Loucy (cell line): ENCODE measurements around the gene CNOT4.

Experiments used
- H2AFZ ChIP-seq: fragments of 200-600 bp; sonication (generic); 2 replicates; pipeline ENCODE4 v1.6.0; 2016; ENCODE audit warnings: antibody characterized with exemption, mild to moderate bottlenecking, low read length, moderate library complexity
- H3F3A ChIP-seq: fragments of 200-600 bp; 2 replicates; pipeline ENCODE4 v1.6.0; 2016; ENCODE audit warnings: antibody characterized with exemption, low read depth, mild to moderate bottlenecking
- H3K27me3 ChIP-seq: fragments of 200-600 bp; sonication (generic); 2 replicates; pipeline ENCODE4 v1.6.1; 2014; ENCODE audit warnings: low read length, mild to moderate bottlenecking; ENCODE audit not compliant: insufficient read depth, poor library complexity, severe bottlenecking
- H3K36me3 ChIP-seq: fragments of 200-600 bp; sonication (generic); 2 replicates; pipeline ENCODE4 v1.6.1; 2016; ENCODE audit warnings: low read length; ENCODE audit not compliant: insufficient read depth
- H3K4me1 ChIP-seq: fragments of 200-600 bp; sonication (generic); 2 replicates; pipeline ENCODE4 v1.5.1; 2014; ENCODE audit warnings: low read length, mild to moderate bottlenecking; ENCODE audit not compliant: insufficient read depth, poor library complexity, severe bottlenecking
- H3K4me2 ChIP-seq: fragments of 200-600 bp; sonication (generic); 2 replicates; pipeline ENCODE4 v1.6.0; 2014; ENCODE audit warnings: antibody characterized with exemption, low read length, low read depth, mild to moderate bottlenecking; ENCODE audit not compliant: poor library complexity, severe bottlenecking
- H3K4me3 ChIP-seq: fragments of 200-600 bp; sonication (generic); 2 replicates; pipeline ENCODE4 v1.5.1; 2014; ENCODE audit warnings: low read length, mild to moderate bottlenecking, mixed read lengths; ENCODE audit not compliant: poor library complexity, severe bottlenecking
- H3K79me2 ChIP-seq: fragments of 200-600 bp; sonication (generic); 2 replicates; pipeline ENCODE4 v1.6.1; 2014; ENCODE audit warnings: low read length; ENCODE audit not compliant: insufficient read depth
- H3K9ac ChIP-seq: fragments of 200-600 bp; sonication (generic); 2 replicates; pipeline ENCODE4 v1.6.0; 2014; ENCODE audit warnings: mild to moderate bottlenecking, low read depth, low read length, moderate library complexity; ENCODE audit not compliant: poor library complexity, severe bottlenecking
- H3K9me2 ChIP-seq: fragments of 200-600 bp; sonication (generic); replicated peaks from 2 replicates; pipeline ENCODE4 v1.6.1; 2016; ENCODE audit warnings: low read depth, low read length, mixed read lengths
- H3K9me3 ChIP-seq: fragments of 200-600 bp; sonication (generic); 2 replicates; pipeline ENCODE4 v1.6.1; 2014; ENCODE audit warnings: mild to moderate bottlenecking, antibody characterized with exemption, low read length, low read depth; ENCODE audit not compliant: insufficient read depth
- H4K20me1 ChIP-seq: fragments of 200-600 bp; sonication (generic); 2 replicates; pipeline ENCODE4 v1.6.0; 2014; ENCODE audit warnings: antibody characterized with exemption, low read length, mild to moderate bottlenecking; ENCODE audit not compliant: insufficient read depth, poor library complexity, severe bottlenecking
- CTCF ChIP-seq: fragments of 200-600 bp; sonication (generic); conservative IDR thresholded peaks from 2 replicates; pipeline ENCODE4 v1.5.1; 2014; ENCODE audit warnings: mild to moderate bottlenecking, antibody characterized with exemption, low read length
- EZH2phosphoT487 ChIP-seq: fragments of 200-600 bp; IDR thresholded peaks from 2 replicates; pipeline ENCODE4 v1.6.1; 2018; ENCODE audit warnings: antibody characterized with exemption, mild to moderate bottlenecking, moderate library complexity, borderline replicate concordance

CNOT4 gene

GRCh38 chr7:135317676-135318325 is 192.1 kb downstream of the CNOT4 start:
- Histone ChIP-seq H4K20me1 (no peaks in the 10 kb centered on the region), H3K9ac (no peak overlapping the region), H2AFZ (no peak overlapping the region)

GRCh38 chr7:135316648-135317313 is 193.1 kb downstream of the CNOT4 start:
- Histone ChIP-seq H3K4me1 (no peaks in the 10 kb centered on the region), H3K36me3 (no peaks in the 10 kb centered on the region)

More at GRCh38 chr7:135317676-135318325, 192.1 kb downstream of the CNOT4 start:
- Histone ChIP-seq H3K9me3 (no peaks in the 10 kb centered on the region), H3K4me1 (no peaks in the 10 kb centered on the region), H3K9me2 (no peaks in the 10 kb centered on the region), H3K4me2 (no peak overlapping the region), H3K27me3 (no peaks in the 10 kb centered on the region), H3K36me3 (no peaks in the 10 kb centered on the region), H3F3A (no peaks in the 10 kb centered on the region), H3K79me2 (no peaks in the 10 kb centered on the region), H3K4me3 (no peak overlapping the region)
- TF ChIP-seq EZH2phosphoT487 (no peak), CTCF (no peak)

GRCh38 chr7:135313971-135314370 is 195.9 kb downstream of the CNOT4 start:
- Histone ChIP-seq H3K36me3 (no peaks in the 10 kb centered on the region), H3K79me2 (no peaks in the 10 kb centered on the region), H2AFZ (no peak overlapping the region), H3K27me3 (no peaks in the 10 kb centered on the region), H3K9ac (no peak overlapping the region), H3K4me1 (no peaks in the 10 kb centered on the region), H3F3A (no peaks in the 10 kb centered on the region), H4K20me1 (no peaks in the 10 kb centered on the region), H3K9me2 (no peaks in the 10 kb centered on the region), H3K4me3 (no peak overlapping the region), H3K9me3 (no peaks in the 10 kb centered on the region), H3K4me2 (no peak overlapping the region)
- TF ChIP-seq EZH2phosphoT487 (no peak), CTCF (no peak)

More at GRCh38 chr7:135316648-135317313, 193.1 kb downstream of the CNOT4 start:
- Histone ChIP-seq H3K9me3 (no peaks in the 10 kb centered on the region), H3K79me2 (no peaks in the 10 kb centered on the region), H3K4me2 (no peak overlapping the region), H3F3A (no peaks in the 10 kb centered on the region), H3K9ac (no peak overlapping the region), H3K27me3 (no peaks in the 10 kb centered on the region), H2AFZ (no peak overlapping the region), H3K9me2 (no peaks in the 10 kb centered on the region), H3K4me3 (no peak overlapping the region), H4K20me1 (no peaks in the 10 kb centered on the region)
- no peak for TF ChIP-seq CTCF
- TF ChIP-seq EZH2phosphoT487, result no peak
